Trophoblast cell (in vitro differentiated cells and primary cell): ENCODE measurements around the gene FNIP1.
A peak's percentile ranks its signal among the peaks of the same experiment; 100 is the strongest.

Experiments
- DNase-seq, 2 donors: peaks; one replicate each; pipeline ENCODE4 v3.0.0-alpha.2; 2016
- H2AFZ ChIP-seq: 2 replicates; pipeline ENCODE4 v1.6.1; 2013; ENCODE audit warnings: low read length, moderate library complexity, mild to moderate bottlenecking; ENCODE audit not compliant: insufficient read depth, poor library complexity
- H2AK5ac ChIP-seq: 2 replicates; pipeline ENCODE4 v1.6.1; 2013; ENCODE audit warnings: mild to moderate bottlenecking, low read length
- H2BK120ac ChIP-seq: 2 replicates; pipeline ENCODE4 v1.6.1; 2013; ENCODE audit warnings: low read length, mild to moderate bottlenecking, moderate library complexity; ENCODE audit not compliant: insufficient read depth, poor library complexity
- H2BK12ac ChIP-seq: 2 replicates; pipeline ENCODE4 v1.6.1; 2013; ENCODE audit warnings: mild to moderate bottlenecking, low read length, moderate library complexity
- H2BK5ac ChIP-seq: 2 replicates; pipeline ENCODE4 v1.6.1; 2013; ENCODE audit warnings: low read length, low read depth, moderate library complexity, mild to moderate bottlenecking; ENCODE audit not compliant: poor library complexity
- H3K14ac ChIP-seq: 2 replicates; pipeline ENCODE4 v1.6.1; 2013; ENCODE audit warnings: mild to moderate bottlenecking, low read length
- H3K18ac ChIP-seq: 2 replicates; pipeline ENCODE4 v1.6.1; 2013; ENCODE audit warnings: mild to moderate bottlenecking, low read length
- H3K23ac ChIP-seq: 2 replicates; pipeline ENCODE4 v1.6.1; 2013; ENCODE audit warnings: low read length
- H3K27ac ChIP-seq: 2 replicates; pipeline ENCODE4 v1.5.1; 2013; ENCODE audit warnings: low read depth, mild to moderate bottlenecking, inconsistent platforms, low read length, moderate library complexity
- H3K27me3 ChIP-seq: 2 replicates; pipeline ENCODE4 v1.6.1; 2013; ENCODE audit warnings: inconsistent platforms, mild to moderate bottlenecking, low read length, moderate library complexity; ENCODE audit not compliant: insufficient read depth
- H3K36me3 ChIP-seq, 2 experiments: 1 replicate in 1 of 2; 2 replicates in 1 of 2; pipeline ENCODE4 v1.6.1; 2013; ENCODE audit warnings: low read length in 2 of 2, mild to moderate bottlenecking in 2 of 2, moderate library complexity in 1 of 2; ENCODE audit not compliant: insufficient read depth in 2 of 2, control insufficient read depth in 1 of 2
- H3K4ac ChIP-seq: 2 replicates; pipeline ENCODE4 v1.6.1; 2013; ENCODE audit warnings: low read depth, mild to moderate bottlenecking, low read length, moderate library complexity
- H3K4me1 ChIP-seq, 2 experiments: 1 replicate in 1 of 2; 2 replicates in 1 of 2; pipeline ENCODE4 v1.6.1; 2013; ENCODE audit warnings: low read length in 2 of 2, mild to moderate bottlenecking in 2 of 2, moderate library complexity in 1 of 2; ENCODE audit not compliant: insufficient read depth in 2 of 2, control insufficient read depth in 1 of 2
- H3K4me2 ChIP-seq: 2 replicates; pipeline ENCODE4 v1.6.1; 2013; ENCODE audit warnings: inconsistent platforms, mild to moderate bottlenecking, low read length, moderate library complexity
- H3K4me3 ChIP-seq: 2 replicates; pipeline ENCODE4 v1.5.1; 2013; ENCODE audit warnings: mild to moderate bottlenecking, low read depth, low read length, inconsistent platforms
- H3K79me1 ChIP-seq: one replicate; pipeline ENCODE4 v1.6.1; 2013; ENCODE audit warnings: low read length
- H3K79me2 ChIP-seq: 2 replicates; pipeline ENCODE4 v1.6.1; 2013; ENCODE audit warnings: low read length, mild to moderate bottlenecking; ENCODE audit not compliant: control insufficient read depth, insufficient read depth, poor library complexity
- H3K9ac ChIP-seq: 2 replicates; pipeline ENCODE4 v1.6.1; 2013; ENCODE audit warnings: mild to moderate bottlenecking, low read length
- H3K9me3 ChIP-seq: 2 replicates; pipeline ENCODE4 v1.6.1; 2013; ENCODE audit warnings: low read depth, mild to moderate bottlenecking, control low read depth, inconsistent platforms, low read length; ENCODE audit not compliant: insufficient read depth
- H4K12ac ChIP-seq: 2 replicates; pipeline ENCODE4 v1.6.1; 2013; ENCODE audit warnings: low read depth, mild to moderate bottlenecking, low read length, moderate library complexity
- H4K8ac ChIP-seq: 2 replicates; pipeline ENCODE4 v1.6.1; 2013; ENCODE audit warnings: low read depth, mild to moderate bottlenecking, low read length, moderate library complexity
- H4K91ac ChIP-seq: one replicate; pipeline ENCODE4 v1.6.1; 2013; ENCODE audit warnings: low read depth, mild to moderate bottlenecking, low read length, moderate library complexity
- whole genome bisulfite sequencing: extraction: QIAGEN DNeasy Blood & Tissue Kit; methylation state at CpG from one replicate; pipeline ENCODE4 v1.1.7; 2013; ENCODE audit warnings: missing lambda C conversion rate; ENCODE audit not compliant: insufficient read length, insufficient coverage; ENCODE audit errors: extremely low coverage; 5-methylcytosine and 5-hydroxymethylcytosine counted together

The FNIP1 gene

DNA sequence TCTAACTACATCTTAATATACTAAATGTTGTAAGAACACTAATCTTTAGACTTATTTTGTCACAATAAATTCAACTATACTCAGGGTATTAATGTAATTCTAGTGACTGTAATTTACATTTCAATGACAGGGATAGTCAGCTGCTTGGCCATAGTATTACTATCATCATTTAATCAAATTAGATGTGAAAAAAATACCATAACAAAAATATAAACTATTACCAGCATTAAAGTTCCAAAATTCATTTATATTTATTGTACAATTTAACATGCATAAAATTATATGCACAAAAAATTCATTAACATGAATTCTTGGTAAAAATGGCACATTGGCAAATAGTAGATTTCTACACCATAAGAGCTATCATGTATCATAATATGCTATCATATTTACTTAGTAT is 28.9 kb downstream of the FNIP1 start:
- Histone ChIP-seq H3K9me3 (no peaks in the 10 kb centered on the region), H3K4me1 (peaks cover 0 to 2% of the 10 kb centered on the region in 2 experiments), H3K9ac (no peak overlapping the region), H3K14ac (no peak overlapping the region), H3K18ac (no peak overlapping the region), H3K23ac (no peak overlapping the region), H2BK5ac (no peak overlapping the region), H3K4me2 (no peak overlapping the region), H3K27me3 (no peaks in the 10 kb centered on the region), H2BK12ac (no peak overlapping the region), H2AK5ac (no peak overlapping the region), H3K4ac (no peak overlapping the region), H4K12ac (no peak overlapping the region), H3K79me1 (no peaks in the 10 kb centered on the region), H2BK120ac (no peak overlapping the region), H3K27ac (no peak overlapping the region), H4K8ac (no peak overlapping the region), H3K4me3 (no peak overlapping the region), H4K91ac (no peak overlapping the region), H2AFZ (no peak overlapping the region), H3K79me2 (peaks cover 2% of the 10 kb centered on the region), H3K36me3 (no peaks in the 10 kb centered on the region)
- no peak for DNase-seq

DNA sequence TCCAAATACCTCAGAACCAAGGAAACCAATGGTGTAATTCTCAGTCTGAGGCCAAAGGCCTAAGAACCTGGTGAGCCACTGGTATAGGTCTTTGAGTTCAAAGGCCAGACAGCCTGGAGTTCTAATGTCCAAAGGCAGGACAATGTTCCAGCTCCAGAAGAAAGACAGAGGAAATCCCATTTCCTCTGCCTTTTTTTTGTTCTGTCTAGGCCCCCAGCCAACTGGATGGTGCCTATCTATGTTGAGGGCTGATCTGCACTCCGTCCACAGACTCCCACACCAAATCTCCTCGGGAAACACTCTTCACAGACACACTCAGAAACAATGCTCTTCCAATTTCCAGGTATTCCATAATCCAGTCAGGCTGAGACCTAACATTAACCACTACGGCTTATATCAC is 30.1 kb downstream of the FNIP1 start:
- Histone ChIP-seq H3K4me2 (no peak overlapping the region), H2BK12ac (no peak overlapping the region), H4K12ac (no peak overlapping the region), H3K4ac (peak overlapping the region; percentile 40), H3K4me3 (no peak overlapping the region), H3K18ac (no peak overlapping the region), H3K79me2 (peaks cover 2% of the 10 kb centered on the region), H2BK120ac (no peak overlapping the region), H2BK5ac (no peak overlapping the region), H3K36me3 (no peaks in the 10 kb centered on the region), H3K27me3 (no peaks in the 10 kb centered on the region), H3K79me1 (no peaks in the 10 kb centered on the region), H2AK5ac (no peak overlapping the region), H3K14ac (no peak overlapping the region), H4K91ac (no peak overlapping the region), H3K4me1 (peaks cover 0 to 2% of the 10 kb centered on the region in 2 experiments), H3K27ac (no peak overlapping the region), H3K23ac (no peak overlapping the region), H2AFZ (no peak overlapping the region), H3K9ac (peak overlapping the region; percentile 56), H3K9me3 (no peaks in the 10 kb centered on the region), H4K8ac (no peak overlapping the region)
- WGBS, result no CpG with 5 or more reads among the region's 3 CpGs
- no peak for DNase-seq

DNA sequence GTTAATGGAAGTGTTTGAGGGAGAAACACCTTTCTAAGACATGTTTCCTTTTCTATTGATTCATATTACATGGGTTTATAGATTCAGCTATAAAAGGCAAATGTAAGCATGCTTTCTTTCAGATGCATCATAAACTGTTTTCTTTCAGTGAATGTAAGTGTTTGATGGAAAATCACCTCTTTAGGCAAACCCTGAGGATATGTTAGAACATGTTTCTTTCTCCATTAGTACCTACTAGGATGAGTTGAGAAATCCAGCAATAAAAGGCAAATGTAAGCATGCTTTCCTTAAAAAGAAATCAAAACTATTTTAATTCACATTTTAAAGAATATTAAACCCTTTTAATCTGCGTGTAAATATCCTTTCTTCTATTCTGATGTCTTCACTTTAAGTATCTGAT is 31.6 kb downstream of the FNIP1 start:
- H4K8ac ChIP-seq, result no peak overlapping the region
- no CpG with 5 or more reads among the region's 1 CpG for WGBS

DNA sequence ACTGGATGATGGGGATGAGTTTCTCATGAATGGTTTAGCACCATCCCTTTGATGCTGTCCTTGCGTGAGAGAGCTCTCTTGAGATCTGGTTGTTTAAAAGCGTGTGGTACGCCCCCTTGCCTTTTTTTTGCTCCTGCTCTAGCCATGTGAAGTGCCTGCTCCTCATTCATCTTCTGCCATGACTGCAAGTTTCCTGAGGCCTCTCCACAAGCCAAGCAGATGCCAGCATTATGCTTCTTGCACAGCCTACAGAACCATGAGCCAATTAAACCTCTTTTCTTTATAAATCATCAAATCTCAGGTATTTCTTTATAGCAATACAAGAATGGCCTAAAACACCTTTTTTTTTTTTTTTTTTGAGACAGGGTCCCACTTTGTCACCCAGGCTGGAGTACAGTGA is 32.8 kb downstream of the FNIP1 start:
- Histone ChIP-seq H4K8ac (no peak overlapping the region), H2AFZ (no peak overlapping the region), H2BK5ac (no peak overlapping the region), H3K27ac (no peak overlapping the region), H4K91ac (no peak overlapping the region), H3K9me3 (no peaks in the 10 kb centered on the region), H2BK12ac (no peak overlapping the region), H3K27me3 (no peaks in the 10 kb centered on the region), H3K9ac (no peak overlapping the region), H3K36me3 (no peaks in the 10 kb centered on the region), H2BK120ac (no peak overlapping the region), H3K23ac (no peak overlapping the region), H3K79me1 (no peaks in the 10 kb centered on the region), H3K4me3 (no peak overlapping the region), H3K18ac (no peak overlapping the region), H2AK5ac (no peak overlapping the region), H3K4me2 (no peak overlapping the region), H3K4ac (no peak overlapping the region), H4K12ac (no peak overlapping the region), H3K4me1 (no peaks in the 10 kb centered on the region), H3K79me2 (peaks cover 2% of the 10 kb centered on the region), H3K14ac (no peak overlapping the region)
- WGBS, result no CpG with 5 or more reads among the region's 3 CpGs
- no peak for DNase-seq

More for the DNA sequence above, 31.6 kb downstream of the FNIP1 start:
- H2BK5ac ChIP-seq, result no peak overlapping the region
- H3K79me1 ChIP-seq, result no peaks in the 10 kb centered on the region
- no peak overlapping the region for H3K4me3 ChIP-seq
- H2AK5ac ChIP-seq, result no peak overlapping the region
- H3K36me3 ChIP-seq, result no peaks in the 10 kb centered on the region
- no peak overlapping the region for H3K4ac ChIP-seq
- no peak overlapping the region for H2BK12ac ChIP-seq
- no peak overlapping the region for H3K18ac ChIP-seq
- no peak for DNase-seq
- no peak overlapping the region for H3K9ac ChIP-seq
- H3K9me3 ChIP-seq, result no peaks in the 10 kb centered on the region
- no peak overlapping the region for H2AFZ ChIP-seq
- no peak overlapping the region for H4K91ac ChIP-seq
- H3K4me1 ChIP-seq, result peaks cover 0 to 2% of the 10 kb centered on the region in 2 experiments
- no peak overlapping the region for H3K23ac ChIP-seq
- H4K12ac ChIP-seq, result no peak overlapping the region
- H3K79me2 ChIP-seq, result peaks cover 2% of the 10 kb centered on the region
- H2BK120ac ChIP-seq, result no peak overlapping the region
- no peak overlapping the region for H3K27ac ChIP-seq
- H3K14ac ChIP-seq, result no peak overlapping the region
- H3K4me2 ChIP-seq, result no peak overlapping the region
- no peaks in the 10 kb centered on the region for H3K27me3 ChIP-seq
